T-helper 2 cell treated with Interferon-gamma antibody and Interleukin-4, amounts not matched to agents 5 μg/mL and 100 μg/mL, for 36 hours (primary cell): Measurements from ENCODE around the gene TAF3.
A peak's percentile ranks its signal among the peaks of the same experiment; 100 is the strongest.

ENCODE experiments used
- DNase-seq: peaks from one replicate; pipeline ENCODE4 v3.0.0; 2021; ENCODE audit warnings: low spot score
- H3K27ac Mint-ChIP-seq: one replicate; pipeline ENCODE4 v1.8.0; 2021; ENCODE audit warnings: mild to moderate bottlenecking, mixed read lengths
- H3K27me3 Mint-ChIP-seq: one replicate; pipeline ENCODE4 v1.8.0; 2021; ENCODE audit warnings: low read depth, mixed read lengths
- H3K36me3 Mint-ChIP-seq: one replicate; pipeline ENCODE4 v1.8.0; 2021; ENCODE audit warnings: low read depth, mixed read lengths
- H3K4me1 Mint-ChIP-seq: one replicate; pipeline ENCODE4 v1.8.0; 2021; ENCODE audit warnings: low read depth, mixed read lengths
- H3K4me3 Mint-ChIP-seq: one replicate; pipeline ENCODE4 v1.8.0; 2022; ENCODE audit warnings: mild to moderate bottlenecking, moderate library complexity, mixed read lengths
- H3K9me3 Mint-ChIP-seq: one replicate; pipeline ENCODE4 v1.8.0; 2021; ENCODE audit warnings: mixed read lengths

TAF3 gene

DNA sequence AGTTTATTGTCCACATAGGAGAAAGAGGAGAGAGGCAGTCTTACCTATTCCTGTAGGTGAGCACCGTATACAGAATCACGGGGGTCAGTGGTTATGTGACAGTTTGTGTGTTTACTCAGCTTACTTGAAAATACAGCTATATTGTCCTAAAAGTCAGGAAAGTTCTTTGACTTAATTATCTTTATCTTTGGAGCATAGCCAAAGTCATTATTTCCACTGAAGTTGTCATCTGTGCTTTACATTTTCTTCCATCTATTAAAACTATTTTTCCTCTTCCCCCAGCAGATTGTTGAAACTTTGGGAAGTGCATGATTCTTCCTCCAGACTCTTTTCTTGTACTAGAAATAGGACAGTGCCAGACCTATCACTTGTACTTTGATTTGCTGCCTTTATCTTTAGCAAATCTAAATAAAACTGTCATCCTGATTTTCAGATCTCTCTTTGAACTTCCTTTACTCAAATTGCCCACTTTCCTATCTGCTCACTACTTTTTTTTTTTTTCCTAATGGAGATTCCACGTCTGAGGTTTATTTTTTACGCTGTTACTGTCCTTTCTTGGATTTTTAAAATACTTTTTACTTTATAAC, 58.3 kb downstream of the TAF3 start:
- Mint-ChIP-seq H3K36me3 (no peaks in the 10 kb centered on the region), H3K27me3 (no peaks in the 10 kb centered on the region), H3K9me3 (no peaks in the 10 kb centered on the region), H3K27ac (no peak overlapping the region), H3K4me3 (no peak overlapping the region), H3K4me1 (peaks cover 18% of the 10 kb centered on the region)
- DNase-seq: no peak

DNA sequence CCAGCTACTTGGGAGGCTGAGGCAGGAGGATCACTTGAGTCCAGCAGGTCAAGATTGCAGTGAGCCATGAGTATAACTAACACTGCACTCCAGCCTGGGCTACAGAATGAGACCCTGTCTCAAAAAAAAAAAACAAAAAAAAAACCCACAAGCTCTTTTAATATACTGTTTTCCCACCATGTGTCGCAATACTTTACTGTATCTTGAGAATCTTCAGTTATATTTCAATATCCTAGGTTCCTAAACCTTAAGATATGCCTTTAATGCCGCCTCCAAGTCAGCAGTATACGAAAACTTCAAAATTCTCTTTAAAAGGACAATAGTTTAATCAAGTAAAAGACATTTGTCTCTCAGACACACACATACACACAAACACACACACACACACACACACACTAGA, 62.8 kb downstream of the TAF3 start:
- Mint-ChIP-seq H3K4me1 (peaks cover 18% of the 10 kb centered on the region), H3K27ac (no peak overlapping the region), H3K4me3 (no peak overlapping the region)

DNA sequence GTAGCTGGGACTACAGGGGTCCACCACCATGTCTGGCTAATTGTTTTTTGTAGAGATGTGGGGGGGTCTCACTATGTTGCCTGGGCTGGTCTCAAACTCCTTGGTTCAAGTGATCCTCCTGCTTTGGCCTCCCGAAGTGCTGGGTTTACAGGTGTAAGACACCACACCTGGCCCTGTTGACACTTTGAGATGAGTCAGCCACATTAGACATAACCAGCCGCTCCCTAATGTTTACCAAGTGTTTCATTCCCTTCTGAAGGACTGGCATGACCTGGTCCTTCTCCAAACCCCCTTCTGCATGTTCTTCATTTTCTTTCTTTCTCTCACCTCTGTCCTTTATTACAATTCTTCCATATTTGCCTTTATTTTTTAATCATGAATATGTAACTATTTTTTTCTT, 67.8 kb downstream of the TAF3 start:
- no peak overlapping the region for H3K27ac Mint-ChIP-seq
- peaks cover 26% of the 10 kb centered on the region for H3K4me1 Mint-ChIP-seq
- H3K4me3 Mint-ChIP-seq: no peak overlapping the region
- no peaks in the 10 kb centered on the region for H3K27me3 Mint-ChIP-seq
- H3K36me3 Mint-ChIP-seq: no peaks in the 10 kb centered on the region
- no peak for DNase-seq
- no peaks in the 10 kb centered on the region for H3K9me3 Mint-ChIP-seq

More for the DNA sequence above, 62.8 kb downstream of the TAF3 start:
- Mint-ChIP-seq H3K9me3 (no peaks in the 10 kb centered on the region), H3K36me3 (no peaks in the 10 kb centered on the region), H3K27me3 (no peaks in the 10 kb centered on the region)
- DNase-seq: no peak

DNA sequence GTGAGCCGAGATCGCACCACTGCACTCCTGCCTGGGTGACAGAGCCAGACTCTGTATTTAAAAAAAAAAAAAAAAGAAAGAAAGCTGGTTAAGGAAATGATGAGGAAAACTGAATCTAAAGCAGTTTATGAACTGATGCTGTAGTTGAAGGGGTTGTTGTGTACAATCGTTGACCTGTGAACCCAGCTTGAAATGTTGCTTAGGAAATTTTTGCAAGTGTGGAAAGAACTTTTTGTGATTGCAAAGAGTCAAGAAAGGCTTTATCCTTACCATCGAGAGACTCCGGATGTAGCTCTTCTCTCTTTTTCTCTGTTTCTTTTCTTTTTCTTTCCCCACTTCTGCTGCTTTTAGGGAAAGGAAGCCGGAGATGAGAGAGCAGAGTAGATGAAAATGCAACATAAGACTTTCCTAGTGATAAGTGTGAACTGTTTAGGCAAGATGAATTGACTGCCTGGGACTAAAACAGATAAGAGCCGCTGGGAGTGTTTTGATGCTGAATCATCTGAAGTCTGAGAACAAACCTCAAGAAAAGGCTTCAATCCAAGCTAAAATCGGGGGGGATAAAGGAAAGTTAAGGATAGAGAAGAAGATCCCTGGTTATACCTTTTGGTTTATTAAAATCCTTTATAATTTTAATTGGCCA, 69.0 kb downstream of the TAF3 start:
- H3K9me3 Mint-ChIP-seq: no peaks in the 10 kb centered on the region
- no peaks in the 10 kb centered on the region for H3K36me3 Mint-ChIP-seq
- peaks cover 21% of the 10 kb centered on the region for H3K4me1 Mint-ChIP-seq

DNA sequence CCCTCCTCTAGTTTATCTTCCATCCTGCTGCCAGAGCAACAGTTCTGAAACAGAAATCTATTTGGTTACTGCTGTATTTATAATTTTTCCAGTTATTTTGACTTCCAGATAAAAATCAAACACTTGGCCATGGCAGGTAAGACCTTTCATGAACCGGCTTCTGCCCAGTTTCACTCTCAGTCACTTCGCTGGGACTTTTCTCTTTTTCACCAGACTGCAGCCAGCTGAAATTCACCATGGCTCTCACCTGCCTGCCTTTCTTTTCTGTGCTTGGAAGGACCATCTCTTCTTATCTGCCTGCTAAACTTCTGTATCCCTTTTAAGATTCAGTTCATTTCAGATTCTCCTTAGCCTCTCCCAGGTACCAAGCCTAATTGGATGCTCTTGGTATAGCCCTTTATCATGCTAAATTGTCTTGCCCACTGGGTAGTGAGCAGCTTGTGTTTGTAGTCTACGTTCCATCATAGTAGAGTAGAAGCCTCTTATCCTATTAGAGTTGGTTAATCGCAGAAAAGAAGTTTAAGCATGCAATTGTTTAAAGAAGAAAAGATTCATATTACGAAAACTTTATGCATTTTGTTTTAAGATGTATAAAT, 71.7 kb downstream of the TAF3 start:
- Mint-ChIP-seq H3K36me3 (no peaks in the 10 kb centered on the region), H3K27ac (no peak overlapping the region), H3K4me3 (peak overlapping the region; percentile 19)

More for the DNA sequence above, 69.0 kb downstream of the TAF3 start:
- H3K27ac Mint-ChIP-seq: no peak overlapping the region
- H3K4me3 Mint-ChIP-seq: no peak overlapping the region
- no peaks in the 10 kb centered on the region for H3K27me3 Mint-ChIP-seq
- DNase-seq: no peak

DNA sequence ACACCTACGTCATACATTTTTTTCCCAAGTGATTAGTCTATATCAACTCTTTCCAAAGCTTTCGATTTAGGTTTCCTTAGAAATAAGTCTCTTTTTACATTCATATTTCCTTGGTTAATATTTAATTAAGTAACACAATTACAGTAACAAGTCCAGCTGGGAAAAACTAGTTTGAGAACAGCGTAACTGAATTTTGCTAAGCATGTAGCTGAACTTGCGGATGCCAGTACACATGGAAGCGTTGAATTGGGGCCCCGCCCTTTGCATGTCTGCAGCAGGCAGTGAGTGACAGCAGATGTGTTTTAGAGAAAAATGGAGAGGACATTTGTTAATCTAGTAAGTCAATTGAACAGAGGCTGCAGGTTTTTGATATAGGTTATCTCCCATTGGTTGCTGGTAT, 72.5 kb downstream of the TAF3 start:
- H3K4me3 Mint-ChIP-seq: no peak overlapping the region
- no peaks in the 10 kb centered on the region for H3K9me3 Mint-ChIP-seq
- no peaks in the 10 kb centered on the region for H3K27me3 Mint-ChIP-seq
- no peaks in the 10 kb centered on the region for H3K36me3 Mint-ChIP-seq
- DNase-seq: no peak
- peaks cover 18% of the 10 kb centered on the region for H3K4me1 Mint-ChIP-seq
- no peak overlapping the region for H3K27ac Mint-ChIP-seq

More for the DNA sequence above, 71.7 kb downstream of the TAF3 start:
- no peaks in the 10 kb centered on the region for H3K27me3 Mint-ChIP-seq
- no peaks in the 10 kb centered on the region for H3K9me3 Mint-ChIP-seq
- no peak for DNase-seq
- peaks cover 20% of the 10 kb centered on the region for H3K4me1 Mint-ChIP-seq

DNA sequence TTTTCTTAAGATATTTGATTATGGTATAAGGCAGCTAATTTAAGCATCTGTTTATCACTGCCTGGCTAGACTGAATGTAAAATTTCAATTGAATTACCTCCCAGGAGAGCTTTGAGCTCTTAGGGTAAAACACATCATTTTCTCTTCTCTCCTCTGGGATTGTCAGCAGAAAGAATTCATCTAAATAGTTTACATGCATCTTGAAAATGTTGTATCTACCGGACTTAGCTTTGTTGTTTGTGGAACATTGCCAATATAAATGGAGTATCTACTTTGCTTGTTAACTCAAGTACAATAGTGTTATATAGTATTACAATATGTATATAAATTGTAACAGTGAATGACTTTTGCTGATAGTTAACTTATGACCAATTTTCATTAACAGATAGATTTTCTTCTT, 73.3 kb downstream of the TAF3 start:
- Mint-ChIP-seq H3K9me3 (no peaks in the 10 kb centered on the region), H3K36me3 (peaks cover under 1% of the 10 kb centered on the region), H3K27ac (no peak overlapping the region), H3K27me3 (no peaks in the 10 kb centered on the region), H3K4me3 (no peak overlapping the region), H3K4me1 (peaks cover 18% of the 10 kb centered on the region)
- DNase-seq: no peak

DNA sequence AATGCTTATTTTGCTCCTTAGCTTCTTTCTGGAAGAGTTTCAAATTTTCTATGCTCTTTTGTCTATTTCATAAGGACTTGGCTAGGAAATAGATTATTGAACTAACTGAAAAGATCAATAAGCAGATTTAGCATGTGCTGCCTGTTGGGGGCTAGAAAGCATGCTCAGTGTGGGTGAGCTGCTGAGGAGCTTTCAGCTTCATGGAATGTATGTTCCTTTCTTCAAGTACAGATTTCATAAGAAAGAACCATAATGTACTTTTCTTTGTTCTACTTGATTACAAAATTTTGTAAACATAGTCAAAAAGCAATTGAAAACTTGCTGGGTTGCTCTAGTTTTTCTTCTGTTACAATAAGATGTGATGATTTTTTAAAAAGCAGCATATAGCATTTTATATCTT, 73.8 kb downstream of the TAF3 start:
- no peak overlapping the region for H3K4me3 Mint-ChIP-seq
- H3K9me3 Mint-ChIP-seq: no peaks in the 10 kb centered on the region

DNA sequence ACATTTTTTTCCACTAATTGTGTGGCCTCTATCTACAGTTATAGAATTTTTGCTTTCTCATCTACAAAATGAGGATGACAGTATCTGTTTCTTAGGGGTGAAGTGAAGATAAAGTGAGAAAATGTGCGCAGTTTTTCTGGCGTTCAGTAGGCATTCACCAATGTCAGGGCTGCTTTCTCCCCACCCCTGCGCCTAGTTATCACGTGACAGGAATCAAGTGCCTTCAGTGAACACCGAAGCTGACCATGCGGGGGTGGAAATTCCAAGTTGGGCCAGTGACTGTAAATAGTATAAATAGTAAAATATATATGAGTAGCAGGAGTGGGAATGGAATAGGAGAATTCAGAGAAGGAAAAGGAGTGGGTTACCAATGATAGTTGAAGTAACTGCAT, 77.4 kb downstream of the TAF3 start:
- Mint-ChIP-seq H3K4me3 (no peak overlapping the region), H3K36me3 (peaks cover 13% of the 10 kb centered on the region), H3K27ac (no peak overlapping the region), H3K27me3 (no peaks in the 10 kb centered on the region), H3K4me1 (peaks cover 12% of the 10 kb centered on the region), H3K9me3 (no peaks in the 10 kb centered on the region)
- no peak for DNase-seq

More for the DNA sequence above, 73.8 kb downstream of the TAF3 start:
- DNase-seq: no peak
- Mint-ChIP-seq H3K27me3 (no peaks in the 10 kb centered on the region), H3K36me3 (peaks cover 5% of the 10 kb centered on the region), H3K4me1 (peaks cover 18% of the 10 kb centered on the region), H3K27ac (no peak overlapping the region)

DNA sequence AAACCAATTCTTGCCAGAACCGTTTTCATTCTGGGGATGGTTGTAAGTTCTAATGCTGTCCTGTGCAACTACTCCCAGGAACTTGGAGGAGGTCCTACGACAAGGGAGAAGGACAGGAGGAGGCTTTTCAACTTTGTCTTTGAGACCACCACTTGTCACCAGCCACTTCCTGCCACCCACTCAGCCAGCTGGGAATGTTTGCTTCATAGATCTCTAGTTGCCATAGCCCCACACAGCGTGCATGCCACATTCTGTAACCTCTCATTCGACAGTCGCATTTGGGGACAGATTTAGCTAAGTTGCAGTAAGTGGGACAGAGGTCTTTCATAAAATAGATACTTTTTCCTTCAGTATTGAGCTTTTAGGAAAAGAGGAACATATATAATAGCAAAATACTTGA, 78.0 kb downstream of the TAF3 start:
- Mint-ChIP-seq H3K36me3 (peaks cover 13% of the 10 kb centered on the region), H3K27ac (no peak overlapping the region), H3K27me3 (no peaks in the 10 kb centered on the region), H3K4me1 (peaks cover 10% of the 10 kb centered on the region), H3K9me3 (no peaks in the 10 kb centered on the region), H3K4me3 (no peak overlapping the region)
- DNase-seq: no peak

DNA sequence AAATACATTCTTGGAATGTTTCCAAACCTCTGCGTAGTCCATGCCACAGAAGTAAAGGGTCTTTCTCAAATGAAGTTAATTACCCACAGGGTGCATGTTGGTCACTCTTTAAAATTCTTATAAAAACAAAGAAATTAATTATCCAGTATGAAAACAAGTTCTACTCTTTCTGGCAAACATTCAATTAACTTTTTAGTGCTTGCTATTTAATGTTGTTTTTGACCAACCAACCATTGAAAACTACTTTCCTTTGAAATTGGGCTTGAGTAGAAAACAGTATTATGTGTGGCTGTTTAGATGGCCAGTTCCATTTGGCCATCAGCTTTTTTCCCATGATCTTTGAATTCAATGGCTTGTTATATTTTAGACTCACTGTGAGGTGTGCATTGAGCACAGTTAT, 83.0 kb downstream of the TAF3 start:
- Mint-ChIP-seq H3K27me3 (no peaks in the 10 kb centered on the region), H3K36me3 (peaks cover 15% of the 10 kb centered on the region), H3K9me3 (no peaks in the 10 kb centered on the region), H3K4me3 (no peak overlapping the region), H3K27ac (no peak overlapping the region), H3K4me1 (peaks cover 10% of the 10 kb centered on the region)
- no peak for DNase-seq

DNA sequence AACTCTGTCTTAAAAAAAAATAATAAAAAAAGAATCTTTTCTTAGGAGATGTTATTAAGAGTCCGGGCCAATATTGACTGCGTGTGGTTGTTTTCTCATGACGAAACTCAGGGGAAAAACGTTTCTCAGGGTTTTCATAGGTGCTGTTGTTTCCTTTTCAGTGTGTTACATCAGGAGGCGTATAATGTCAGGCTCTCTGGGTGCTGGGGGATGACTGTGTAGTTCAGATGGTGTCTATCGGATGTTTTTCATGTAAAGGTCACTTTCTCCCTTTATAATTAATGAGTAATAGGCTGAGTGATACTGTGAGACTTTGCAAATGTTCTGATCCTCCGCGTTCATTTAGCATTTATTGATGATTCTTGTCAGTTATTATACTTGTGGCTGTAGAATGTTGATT, 84.1 kb downstream of the TAF3 start:
- no peaks in the 10 kb centered on the region for H3K9me3 Mint-ChIP-seq
- H3K27ac Mint-ChIP-seq: no peak overlapping the region
- no peaks in the 10 kb centered on the region for H3K27me3 Mint-ChIP-seq
- H3K4me3 Mint-ChIP-seq: no peak overlapping the region
- DNase-seq: no peak
- peaks cover 10% of the 10 kb centered on the region for H3K36me3 Mint-ChIP-seq
- H3K4me1 Mint-ChIP-seq: peaks cover 10% of the 10 kb centered on the region

DNA sequence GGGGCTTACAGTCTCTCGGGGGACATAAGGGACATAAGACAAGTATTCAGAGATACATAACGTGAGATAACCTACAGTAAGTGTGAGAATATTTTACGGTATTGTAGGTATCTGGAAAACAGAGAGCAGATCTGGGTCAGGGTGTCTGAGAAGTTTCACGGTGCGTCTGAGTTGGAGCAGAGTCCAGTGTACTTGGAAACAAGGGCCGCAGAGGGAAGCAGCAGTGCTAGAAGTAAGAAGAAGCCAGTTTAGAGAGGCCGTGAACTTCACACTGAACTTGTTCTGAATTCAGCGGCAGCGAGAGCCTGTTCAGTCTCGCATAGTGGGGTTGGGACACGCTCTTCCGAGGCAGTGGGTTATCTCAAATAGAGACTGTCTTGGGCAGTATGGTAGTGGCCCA, 85.5 kb downstream of the TAF3 start:
- no peak for DNase-seq
- Mint-ChIP-seq H3K27me3 (no peaks in the 10 kb centered on the region), H3K9me3 (no peaks in the 10 kb centered on the region), H3K4me3 (no peak overlapping the region), H3K36me3 (peaks cover 4% of the 10 kb centered on the region), H3K4me1 (peaks cover 10% of the 10 kb centered on the region), H3K27ac (no peak overlapping the region)

DNA sequence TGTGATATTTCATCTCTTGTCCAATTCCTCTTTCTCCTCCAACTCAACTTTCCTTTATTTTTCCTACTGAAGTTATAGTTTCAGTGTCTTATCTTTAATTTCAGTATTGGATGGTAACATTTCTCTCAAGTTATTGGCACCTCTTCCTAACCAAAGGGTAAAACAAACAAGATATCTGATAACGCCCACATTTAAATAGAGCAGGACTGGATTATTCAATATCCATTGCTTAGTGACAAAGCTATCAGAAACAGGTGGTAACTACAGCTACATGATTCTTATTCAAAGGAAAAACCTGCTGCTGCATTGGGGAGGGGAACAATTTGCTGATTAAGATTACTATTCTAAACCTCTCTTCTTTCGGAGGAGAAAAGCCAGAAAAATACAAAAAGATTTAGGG, 87.8 kb downstream of the TAF3 start:
- no peak for DNase-seq
- Mint-ChIP-seq H3K4me1 (peaks cover 8% of the 10 kb centered on the region), H3K4me3 (no peak overlapping the region), H3K9me3 (no peaks in the 10 kb centered on the region), H3K27ac (no peak overlapping the region), H3K36me3 (peaks cover 2% of the 10 kb centered on the region), H3K27me3 (no peaks in the 10 kb centered on the region)
